GM18951 (cell line): ENCODE results near the gene RHEBL1.

Experiments used
- POLR2A ChIP-seq: IDR thresholded peaks from 4 replicates; pipeline ENCODE4 v1.6.1; 2011; ENCODE audit warnings: mild to moderate bottlenecking; ENCODE audit not compliant: insufficient read length, insufficient read depth; ENCODE audit errors: extremely low read depth
- in situ Hi-C: fragments of 300-500 bp; cut with MboI; formaldehyde crosslinking; loops from one replicate; pipeline ENCODE4 v1.12.0; 2022; ENCODE audit warnings: low sequenced_read_pairs, mixed read lengths, inconsistent platforms; ENCODE audit not compliant: unreplicated experiment

RHEBL1 gene

GRCh38 chr12:49094160-49094974 lies 24.6 kb upstream of the RHEBL1 start, which contains the start of gene DHH:
TSS of gene DHH (minus strand) at chr12:49094801. CDS start at chr12:49094512, 289 bp downstream.
- in situ Hi-C loops = no loop called here

GRCh38 chr12:49093792-49094159 lies 24.0 kb upstream of the RHEBL1 start:
- in situ Hi-C loops = no loop called here
- TF ChIP-seq POLR2A = no peak

More at GRCh38 chr12:49094160-49094974, 24.6 kb upstream of the RHEBL1 start, which contains the start of gene DHH:
- TF ChIP-seq POLR2A = no peak

- in situ Hi-C loops = no loop called here
- no peak for TF ChIP-seq POLR2A
These were observed 23.1 kb upstream of the RHEBL1 start for GRCh38 chr12:49092816-49093406.

DNA sequence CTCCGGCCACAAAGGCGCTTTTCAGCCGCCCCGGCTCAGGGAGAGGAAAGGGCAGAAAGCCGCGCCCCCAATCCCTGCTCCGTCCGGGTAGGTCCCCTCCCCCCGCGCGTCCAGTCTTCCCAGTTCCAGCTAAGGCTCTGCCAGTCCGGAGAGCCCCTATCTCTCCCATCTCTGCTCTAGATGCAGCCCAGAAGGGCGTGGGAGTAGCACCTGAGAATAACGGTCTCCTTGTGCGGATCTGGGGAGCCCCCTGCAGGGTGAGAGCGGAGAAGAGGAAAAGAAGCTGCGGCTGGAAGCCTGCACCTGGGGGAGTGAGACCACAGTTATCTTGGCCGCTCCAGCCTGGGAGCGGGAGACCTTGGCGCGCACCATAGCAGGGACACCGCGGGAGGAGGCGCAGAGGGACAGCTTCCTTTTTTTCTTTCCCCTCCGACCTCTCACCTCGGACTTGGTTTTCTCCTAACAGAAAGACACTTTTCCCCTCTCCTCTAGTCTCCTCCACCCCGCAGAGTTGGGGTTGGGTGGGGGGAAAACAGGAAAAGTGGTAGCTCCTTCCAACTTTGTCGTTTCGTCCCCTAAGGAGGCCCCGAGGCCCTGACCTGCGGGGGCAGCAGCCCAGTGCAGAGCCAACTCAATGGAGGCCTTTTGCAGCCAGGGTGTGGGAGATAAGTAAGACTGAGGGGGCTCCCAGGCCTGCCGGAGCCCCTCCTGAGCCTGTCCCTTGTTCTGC lies 22.5 kb upstream of the RHEBL1 start:
- TF ChIP-seq POLR2A = no peak
- in situ Hi-C loops = no loop called here

GRCh38 chr12:49091836-49092085 lies 22.0 kb upstream of the RHEBL1 start:
- in situ Hi-C loops = no loop called here
- no peak for TF ChIP-seq POLR2A

DNA sequence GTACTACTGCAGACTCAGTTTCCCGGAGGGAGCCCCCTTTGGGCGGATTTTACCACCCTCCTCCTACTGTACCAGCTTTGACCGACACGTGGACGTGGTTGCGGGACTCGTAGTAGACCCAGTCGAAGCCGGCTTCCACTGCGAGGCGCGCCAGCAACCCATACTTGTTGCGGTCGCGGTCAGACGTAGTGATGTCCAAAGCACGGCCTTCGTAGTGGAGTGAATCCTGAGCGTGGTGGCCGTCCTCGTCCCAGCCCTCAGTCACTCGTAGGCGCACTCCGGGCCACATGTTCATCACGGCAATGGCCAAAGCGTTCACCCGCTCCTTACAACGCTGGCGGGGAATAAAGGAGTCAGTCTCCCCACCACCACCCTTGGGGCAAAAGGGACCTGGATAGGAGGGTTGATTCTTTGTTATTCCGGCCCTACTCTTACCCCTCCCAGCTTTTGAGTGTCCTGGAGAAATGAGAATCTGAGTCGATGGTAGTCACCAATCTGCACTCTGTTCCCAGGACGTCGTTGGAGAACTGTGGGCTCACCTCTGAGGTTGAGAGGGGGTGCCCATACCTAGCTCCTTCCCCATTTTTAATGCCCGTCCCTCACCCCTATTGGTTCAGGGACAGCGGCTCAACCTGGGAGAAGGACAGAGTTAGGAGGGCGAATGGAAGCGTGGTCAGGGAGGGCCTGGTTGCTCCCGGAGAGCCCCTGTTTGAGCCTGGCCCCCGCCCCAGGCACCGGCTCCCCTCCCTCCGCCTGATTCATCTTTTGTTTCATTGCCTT lies 21.5 kb upstream of the RHEBL1 start:
- in situ Hi-C loops = no loop called here
- no peak for TF ChIP-seq POLR2A

DNA sequence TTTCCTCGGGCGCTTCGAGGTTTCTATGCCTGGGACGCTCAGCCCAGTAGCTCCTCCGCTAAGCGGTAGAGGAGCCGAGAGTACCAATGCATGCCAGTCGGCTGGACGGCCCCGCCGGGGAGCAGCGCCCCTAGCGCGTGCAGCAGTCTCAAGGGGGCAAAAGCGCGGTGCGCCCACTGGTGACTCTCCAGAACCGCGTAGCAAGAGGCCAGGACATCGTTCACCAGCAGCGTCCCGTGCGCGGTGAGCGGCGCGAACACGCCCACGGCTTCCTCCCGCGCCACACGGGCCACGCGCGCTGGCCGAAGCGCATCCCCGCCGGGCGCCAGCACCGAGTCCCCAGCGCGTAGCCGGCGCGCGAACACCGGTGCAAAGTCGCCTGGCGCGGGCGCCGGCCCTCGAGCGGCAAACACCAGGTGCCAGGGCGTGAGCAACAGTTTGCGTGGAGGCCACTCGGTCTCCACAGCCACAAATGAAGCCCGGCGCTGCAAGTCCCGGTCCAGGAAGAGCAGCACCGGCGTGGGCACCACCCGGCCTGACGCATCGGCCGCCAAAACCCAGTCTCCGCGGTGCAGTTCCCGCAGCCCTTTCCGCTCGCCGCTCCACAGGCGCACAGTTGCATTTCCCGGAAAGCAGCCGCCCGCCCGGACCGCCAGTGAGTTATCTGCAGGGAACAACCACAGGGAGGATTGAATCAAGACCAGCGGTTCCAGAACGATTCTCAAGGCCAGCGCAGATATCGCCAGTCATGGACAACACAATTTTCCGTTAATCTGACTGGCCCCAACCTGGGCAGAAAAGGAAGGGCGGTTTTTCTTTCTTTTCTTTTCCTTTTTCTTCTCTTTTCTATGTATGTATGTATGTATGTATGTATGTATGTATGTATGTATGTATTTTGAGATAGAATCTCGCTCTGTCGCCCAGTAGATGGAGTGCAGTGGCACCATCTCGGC lies 20.3 kb upstream of the RHEBL1 start:
- in situ Hi-C loops = loop anchor here (10.0 kb wide), 1 partner anchor 145 kb away; no protein-coding TSS in a partner anchor
- no peak for TF ChIP-seq POLR2A

- in situ Hi-C loops = loop anchor here (10.0 kb wide), 1 partner anchor 146 kb away; no protein-coding TSS in a partner anchor
- TF ChIP-seq POLR2A = no peak
These were observed 19.2 kb upstream of the RHEBL1 start for GRCh38 chr12:49088932-49089330.

GRCh38 chr12:49088150-49088931 lies 18.6 kb upstream of the RHEBL1 start:
- in situ Hi-C loops = loop anchor here (10.0 kb wide), 1 partner anchor 146 kb away; no protein-coding TSS in a partner anchor
- TF ChIP-seq POLR2A = no peak

DNA sequence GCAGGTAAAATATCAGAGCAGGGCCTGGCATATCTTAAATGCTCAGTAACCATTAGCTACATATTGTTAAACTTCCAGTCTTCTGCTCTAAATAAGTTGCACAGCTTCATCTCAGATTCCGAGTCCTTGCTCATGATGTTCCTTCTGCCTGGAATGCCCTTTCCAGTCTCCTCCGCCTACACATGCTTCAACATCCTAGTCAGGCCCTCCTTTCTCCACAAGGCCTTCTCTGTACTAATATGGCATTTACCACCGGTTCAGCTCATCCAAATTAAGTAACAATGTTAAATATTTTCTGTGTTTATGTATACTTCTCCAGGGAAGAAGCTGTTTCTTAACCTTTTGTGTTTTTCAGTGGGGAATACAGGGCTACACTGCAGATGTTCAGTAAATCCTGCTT lies 16.3 kb upstream of the RHEBL1 start:
- no peak for TF ChIP-seq POLR2A
- in situ Hi-C loops = loop anchor here (10.0 kb wide), 1 partner anchor 149 kb away; no protein-coding TSS in a partner anchor

- in situ Hi-C loops = loop anchor here (10.0 kb wide), 1 partner anchor 150 kb away; no protein-coding TSS in a partner anchor
- no peak for TF ChIP-seq POLR2A
These were observed 14.7 kb upstream of the RHEBL1 start for GRCh38 chr12:49084438-49084837.
